Caco-2 (cell line): ENCODE data around the gene TBCB. TPM values are rescaled to one million over a fixed set of nuclear protein-coding genes. Genes with fewer than 3 reads are reported as not detected.

Experiments
- BruUV-seq: library from RNA; stranded (reverse); fragments of 400-500 nt; replicated peaks from 2 replicates; lab custom pipeline; 2021; lab: Mats Ljungman, UMichigan
- CTCF ChIA-PET: fragments of 300-600 bp; sonication (Branson Sonifier 250); formaldehyde crosslinking; loops from one replicate; lab custom pipeline; 2022; ENCODE audit warnings: antibody characterized with exemption; lab: Charles Lee
- POLR2A ChIA-PET: fragments of 300-600 bp; sonication (Branson Sonifier 250); formaldehyde crosslinking; loops from one replicate; lab custom pipeline; 2022; ENCODE audit warnings: antibody characterized with exemption; lab: Charles Lee
- DNase-seq, 2 experiments: peaks; one replicate each; pipeline versions ENCODE4 v3.0.0 to v3.0.0-alpha.2; 2020 to 2022
- H3K27me3 ChIP-seq: replicated peaks from 2 replicates; pipeline ENCODE4 v1.6.0; 2011; ENCODE audit warnings: low read length; ENCODE audit not compliant: control insufficient read depth, insufficient read depth
- H3K36me3 ChIP-seq: 2 replicates; pipeline ENCODE4 v1.5.1; 2011; ENCODE audit warnings: low read length; ENCODE audit not compliant: control insufficient read depth, insufficient read depth
- H3K4me1 ChIP-seq: fragments of 250-450 bp; sonication (Bioruptor Pico); 2 replicates; pipeline ENCODE4 v1.5.1; 2020; ENCODE audit warnings: mild to moderate bottlenecking
- H3K4me3 ChIP-seq: 2 replicates; pipeline ENCODE4 v1.5.1; 2011; ENCODE audit warnings: low read depth, mild to moderate bottlenecking, control low read depth, low read length
- H3K9me3 ChIP-seq: fragments of 250-450 bp; sonication (Bioruptor Pico); 2 replicates; pipeline ENCODE4 v1.5.1; 2020; ENCODE audit warnings: mild to moderate bottlenecking, moderate library complexity
- H3K27ac Mint-ChIP-seq: one replicate; pipeline ENCODE4 v1.8.0; 2022; ENCODE audit warnings: mixed read lengths; ENCODE audit not compliant: unreplicated experiment
- H3K27me3 Mint-ChIP-seq: one replicate; pipeline ENCODE4 v1.8.0; 2022; ENCODE audit warnings: mixed read lengths; ENCODE audit not compliant: insufficient read depth, unreplicated experiment
- H3K36me3 Mint-ChIP-seq: one replicate; pipeline ENCODE4 v1.8.0; 2022; ENCODE audit warnings: mild to moderate bottlenecking, mixed read lengths; ENCODE audit not compliant: insufficient read depth, unreplicated experiment
- H3K4me1 Mint-ChIP-seq: one replicate; pipeline ENCODE4 v1.8.0; 2022; ENCODE audit warnings: low read depth, mixed read lengths; ENCODE audit not compliant: unreplicated experiment
- H3K4me3 Mint-ChIP-seq: one replicate; pipeline ENCODE4 v1.8.0; 2022; ENCODE audit warnings: mild to moderate bottlenecking, moderate library complexity, mixed read lengths; ENCODE audit not compliant: unreplicated experiment
- H3K9me3 Mint-ChIP-seq: one replicate; pipeline ENCODE4 v1.8.0; 2022; ENCODE audit warnings: mixed read lengths; ENCODE audit not compliant: unreplicated experiment
- CTCF ChIP-seq, 2 experiments: fragments of 200-600 bp in 1 of 2; IDR thresholded peaks; 1 replicate in 1 of 2; 2 replicates in 1 of 2; pipeline versions ENCODE4 v1.5.1 to v1.8.0; 2011 to 2022; ENCODE audit warnings: antibody characterized with exemption in 1 of 2, control low read depth in 1 of 2, inconsistent platforms in 1 of 2, low read depth in 1 of 2, low read length in 1 of 2, mild to moderate bottlenecking in 1 of 2, moderate library complexity in 1 of 2; ENCODE audit not compliant: insufficient read depth in 1 of 2, severe bottlenecking in 1 of 2, unreplicated experiment in 1 of 2
- intact Hi-C: fragments of 100-400 bp; cut with micrococcal nuclease; formaldehyde crosslinking; loops from one replicate; pipeline ENCODE4 v1.10.0; 2022; ENCODE audit not compliant: unreplicated experiment
- total RNA-seq: library from RNA; stranded (reverse); gene quantifications from 2 replicates; pipeline ENCODE4 v1.2.3, GENCODE V29; 2022

Gene TBCB
- total RNA-seq, 1 experiment from 2014 or later: 191 TPM

GRCh38 chr19:36103842-36104552 lies 11.3 kb upstream of the TBCB start:
- intact Hi-C loops: no loop called here
- H3K4me3 ChIP-seq: no peak overlapping the region
- ChIA-PET CTCF (no interaction called here), POLR2A (no interaction called here)
- Mint-ChIP-seq H3K4me3 (no peak overlapping the region), H3K27me3 (no peaks in the 10 kb centered on the region), H3K27ac (no peak overlapping the region), H3K36me3 (peaks cover 38% of the 10 kb centered on the region), H3K4me1 (no peaks in the 10 kb centered on the region), H3K9me3 (no peaks in the 10 kb centered on the region)
- H3K27me3 ChIP-seq: no peaks in the 10 kb centered on the region
- no peak for DNase-seq
- H3K36me3 ChIP-seq: no peaks in the 10 kb centered on the region; the same call in 1 of the 2 replicates
- H3K4me1 ChIP-seq: no peaks in the 10 kb centered on the region
- TF ChIP-seq CTCF (IDR thresholded peaks at IDR 0.05; ENCODE audit: insufficient read depth in 1 of 2, low read depth in 1 of 2, low read length in 1 of 2, severe bottlenecking in 1 of 2, unreplicated experiment in 1 of 2): no peak
- no TSS peak for BruUV-seq
- no peaks in the 10 kb centered on the region for H3K9me3 ChIP-seq

DNA sequence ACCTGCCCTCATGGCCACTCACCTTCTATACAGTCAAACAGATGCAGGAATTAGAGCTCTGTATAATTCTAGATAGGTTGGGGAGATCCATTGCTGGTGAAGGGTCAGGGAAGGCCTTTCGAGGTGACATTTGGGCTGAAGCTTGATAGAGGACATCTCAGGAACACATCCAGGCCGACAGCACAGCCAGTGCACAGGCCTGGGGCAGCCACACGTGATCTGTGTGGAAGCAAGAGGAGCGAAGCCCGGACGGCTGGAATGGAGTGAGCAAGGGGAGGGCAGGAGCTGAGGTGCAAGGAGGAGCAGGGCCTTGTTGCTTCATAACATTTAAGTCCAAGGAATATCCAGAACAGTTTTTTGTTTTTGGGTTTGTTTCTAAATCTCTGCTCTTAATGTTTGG lies 8.8 kb upstream of the TBCB start:
- no peaks in the 10 kb centered on the region for H3K27me3 ChIP-seq
- H3K27ac Mint-ChIP-seq: no peak overlapping the region
- CTCF ChIA-PET: no interaction called here
- no peak overlapping the region for H3K4me3 ChIP-seq
- H3K4me3 Mint-ChIP-seq: no peak overlapping the region
- peaks cover 25% of the 10 kb centered on the region for H3K36me3 Mint-ChIP-seq
- no TSS peak for BruUV-seq
- POLR2A ChIA-PET: interaction anchor here (0.6 to 1.7 kb wide), 2 partner anchors 8 to 72 kb away, joined by 4 read pairs; partner anchors contain the start of gene POLR2I
- H3K9me3 ChIP-seq: no peaks in the 10 kb centered on the region
- intact Hi-C loops: no loop called here
- no peaks in the 10 kb centered on the region for H3K4me1 Mint-ChIP-seq
- TF ChIP-seq CTCF (IDR thresholded peaks at IDR 0.05; ENCODE audit: insufficient read depth in 1 of 2, low read depth in 1 of 2, low read length in 1 of 2, severe bottlenecking in 1 of 2, unreplicated experiment in 1 of 2): no peak
- H3K4me1 ChIP-seq: no peaks in the 10 kb centered on the region
- no peaks in the 10 kb centered on the region for H3K9me3 Mint-ChIP-seq
- no peak for DNase-seq
- H3K27me3 Mint-ChIP-seq: no peaks in the 10 kb centered on the region
- no peaks in the 10 kb centered on the region; the same call in 1 of the 2 replicates for H3K36me3 ChIP-seq

DNA sequence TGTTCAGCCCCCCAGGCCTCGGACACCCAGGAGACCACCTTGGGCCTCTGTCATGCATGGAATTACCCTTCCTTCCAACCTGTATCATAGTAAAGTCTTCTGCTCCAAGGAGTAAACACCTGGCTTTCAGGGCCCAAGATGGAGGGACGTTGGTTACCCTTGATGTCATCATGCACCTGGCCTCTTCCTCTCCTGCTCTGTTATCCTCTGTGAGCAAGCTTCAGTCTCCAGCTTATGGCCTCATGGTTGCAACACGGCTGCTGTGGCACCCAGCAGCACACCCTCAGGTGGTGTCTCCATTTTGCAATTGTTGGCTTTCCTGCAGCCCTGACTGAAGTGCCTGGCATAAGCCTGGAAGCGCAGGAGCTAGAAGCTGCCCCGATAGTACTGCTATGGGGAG lies 8.3 kb upstream of the TBCB start:
- TF ChIP-seq CTCF (IDR thresholded peaks at IDR 0.05; ENCODE audit: insufficient read depth in 1 of 2, low read depth in 1 of 2, low read length in 1 of 2, severe bottlenecking in 1 of 2, unreplicated experiment in 1 of 2): no peak
- no peaks in the 10 kb centered on the region for H3K9me3 ChIP-seq
- Mint-ChIP-seq H3K27ac (peak overlapping the region; percentile 67), H3K4me1 (no peaks in the 10 kb centered on the region), H3K36me3 (peaks cover 25% of the 10 kb centered on the region), H3K27me3 (no peaks in the 10 kb centered on the region), H3K4me3 (no peak overlapping the region), H3K9me3 (no peaks in the 10 kb centered on the region)
- no TSS peak for BruUV-seq
- H3K4me1 ChIP-seq: no peaks in the 10 kb centered on the region
- intact Hi-C loops: no loop called here
- no peak for DNase-seq
- ChIA-PET CTCF (interaction anchor here (0.6 kb wide), 1 partner anchor 63 kb away, joined by 6 read pairs; no protein-coding TSS in a partner anchor), POLR2A (interaction anchor here (1.7 kb wide), 1 partner anchor 8 kb away, joined by 4 read pairs; the partner anchor contains the start of gene POLR2I)
- no peaks in the 10 kb centered on the region; the same call in 1 of the 2 replicates for H3K36me3 ChIP-seq
- no peaks in the 10 kb centered on the region for H3K27me3 ChIP-seq
- H3K4me3 ChIP-seq: no peak overlapping the region
